Activated CD4-positive, alpha-beta T cell treated with anti-CD3 and anti-CD28 coated beads, Interleukin-2, Interleukin-6, amounts not matched to agents 100 ng/mL and 50 ng/mL, durations not matched to agents 16 hours and 8 hours (primary cell): ENCODE measurements around the gene PTPRCAP.
"Not testable (repeated sequence)": the region's sequence is repeated elsewhere in the genome, so short reads cannot be mapped to it uniquely, and the experiment has no call there.

Source experiments
- DNase-seq: peaks from one replicate; pipeline ENCODE4 v3.0.0-alpha.2; 2020

PTPRCAP gene, protein sequence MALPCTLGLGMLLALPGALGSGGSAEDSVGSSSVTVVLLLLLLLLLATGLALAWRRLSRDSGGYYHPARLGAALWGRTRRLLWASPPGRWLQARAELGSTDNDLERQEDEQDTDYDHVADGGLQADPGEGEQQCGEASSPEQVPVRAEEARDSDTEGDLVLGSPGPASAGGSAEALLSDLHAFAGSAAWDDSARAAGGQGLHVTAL

GRCh38 chr11:67437082-67437808, at the start of gene PTPRCAP:
PTPRCAP (minus strand) TSS chr11:67437682; CDS start chr11:67437619, 63 bp downstream.
- DNase-seq: peak; percentile 84

- peak; percentile 76 for DNase-seq
These were observed 49.2 kb upstream of the PTPRCAP start for GRCh38 chr11:67486481-67487195.

- peak; percentile 86 for DNase-seq
These were observed 48.4 kb upstream of the PTPRCAP start for GRCh38 chr11:67485873-67486361.

- DNase-seq: peak; percentile 90
These were observed 47.4 kb upstream of the PTPRCAP start for GRCh38 chr11:67484847-67485311.

DNA sequence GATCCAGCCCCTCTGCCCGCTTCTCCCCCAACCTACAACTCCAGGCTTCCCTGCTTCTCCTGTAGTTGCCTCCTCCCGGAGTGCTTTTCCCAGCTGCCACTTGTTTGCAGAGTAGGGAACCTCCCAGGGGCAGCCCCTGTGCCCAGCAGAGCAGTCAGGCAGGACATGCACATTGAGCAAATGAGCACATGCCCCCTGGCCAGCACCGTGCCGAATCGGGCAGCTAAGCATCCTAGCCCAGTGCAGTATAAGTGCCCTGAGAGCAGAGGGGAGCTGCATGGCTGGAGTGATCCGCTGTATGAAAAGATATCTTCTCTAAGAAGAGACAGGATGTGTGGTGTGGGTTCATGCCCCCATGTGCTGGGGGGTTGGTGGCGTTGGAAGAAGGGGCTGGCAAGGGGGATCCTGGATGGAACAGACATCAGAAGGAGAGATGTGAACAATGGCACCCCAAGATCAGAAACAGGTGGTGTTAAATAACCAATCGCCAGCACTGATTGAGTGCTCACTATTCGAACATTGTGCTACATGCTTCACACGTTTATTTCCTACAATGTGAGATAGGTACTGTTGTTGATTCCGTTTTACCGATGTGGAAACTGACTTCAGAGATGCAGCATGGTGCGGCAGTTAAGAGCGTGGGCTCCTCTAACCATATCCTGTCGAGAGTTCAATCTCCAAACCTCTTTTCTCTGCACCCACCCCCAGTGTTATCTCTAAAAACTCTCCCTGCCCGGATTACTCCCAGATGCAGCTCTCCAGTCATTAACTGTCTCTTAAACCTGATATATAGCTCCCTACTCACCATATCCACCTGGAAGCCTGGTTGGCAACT, 46.6 kb upstream of the PTPRCAP start:
- DNase-seq: peak; percentile 73

GRCh38 chr11:67482827-67483798, 45.6 kb upstream of the PTPRCAP start, which contains the start of gene AIP:
AIP (plus strand) TSS chr11:67483026; CDS start chr11:67483159, 133 bp downstream.
- DNase-seq: peak; percentile 99

- DNase-seq: no peak
These were observed 44.9 kb upstream of the PTPRCAP start for GRCh38 chr11:67482275-67482826.

DNA sequence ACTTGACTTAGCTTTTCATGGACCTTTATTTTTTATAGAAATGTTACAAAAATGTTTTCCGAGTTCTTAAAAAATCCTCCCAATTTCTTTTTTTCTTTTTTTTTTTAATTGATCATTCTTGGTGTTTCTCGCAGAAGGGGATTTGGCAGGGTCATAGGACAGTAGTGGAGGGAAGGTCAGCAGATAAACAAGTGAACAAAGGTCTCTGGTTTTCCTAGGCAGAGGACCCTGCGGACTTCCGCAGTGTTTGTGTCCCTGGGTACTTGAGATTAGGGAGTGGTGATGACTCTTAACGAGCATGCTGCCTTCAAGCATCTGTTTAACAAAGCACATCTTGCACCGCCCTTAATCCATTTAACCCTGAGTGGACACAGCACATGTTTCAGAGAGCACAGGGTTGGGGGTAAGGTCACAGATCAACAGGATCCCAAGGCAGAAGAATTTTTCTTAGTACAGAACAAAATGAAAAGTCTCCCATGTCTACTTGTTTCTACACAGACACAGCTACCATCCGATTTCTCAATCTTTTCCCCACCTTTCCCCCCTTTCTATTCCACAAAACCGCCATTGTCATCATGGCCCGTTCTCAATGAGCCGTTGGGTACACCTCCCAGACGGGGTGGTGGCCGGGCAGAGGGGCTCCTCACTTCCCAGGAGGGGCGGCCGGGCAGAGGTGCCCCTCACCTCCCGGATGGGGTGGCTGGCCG, 40.0 kb upstream of the PTPRCAP start:
- DNase-seq: not testable (repeated sequence)

- not testable (repeated sequence) for DNase-seq
These were observed 39.2 kb upstream of the PTPRCAP start for GRCh38 chr11:67476692-67477091.

GRCh38 chr11:67472882-67473281, 35.4 kb upstream of the PTPRCAP start:
- DNase-seq: no peak

DNA sequence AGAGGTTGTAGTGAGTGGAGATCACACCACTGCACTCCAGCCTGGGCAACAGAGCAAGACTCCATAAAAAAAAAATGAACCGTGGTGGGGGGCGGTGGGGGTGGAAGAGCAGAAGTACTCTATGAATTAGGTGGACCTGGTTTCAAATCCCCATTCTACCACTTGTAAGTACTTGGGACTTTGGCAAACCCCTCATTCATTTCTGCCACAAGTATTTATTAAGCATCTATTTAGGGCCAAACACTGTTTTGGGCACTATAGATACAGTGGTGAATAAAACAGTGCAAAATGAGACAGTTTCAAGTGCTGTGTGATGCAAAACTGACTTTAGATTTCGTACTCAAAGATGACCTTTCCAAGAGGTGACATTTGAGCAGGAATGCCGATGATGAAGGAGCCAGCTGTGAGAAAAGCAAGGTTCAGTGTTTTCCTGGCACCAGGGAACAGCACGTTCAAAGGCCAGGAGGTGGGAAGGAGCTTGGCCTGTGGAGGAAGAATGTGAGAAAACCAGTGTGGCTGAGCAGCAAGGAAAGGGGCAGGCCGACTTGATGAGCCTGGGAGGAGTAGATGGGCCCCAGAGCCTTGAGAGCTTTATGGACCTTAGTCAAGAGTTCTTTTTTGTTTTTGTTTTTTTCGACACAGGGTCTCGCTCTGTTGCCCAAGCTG, 33.0 kb upstream of the PTPRCAP start:
- no peak for DNase-seq

- DNase-seq: no peak
These were observed 32.0 kb upstream of the PTPRCAP start for GRCh38 chr11:67469508-67469811.

DNA sequence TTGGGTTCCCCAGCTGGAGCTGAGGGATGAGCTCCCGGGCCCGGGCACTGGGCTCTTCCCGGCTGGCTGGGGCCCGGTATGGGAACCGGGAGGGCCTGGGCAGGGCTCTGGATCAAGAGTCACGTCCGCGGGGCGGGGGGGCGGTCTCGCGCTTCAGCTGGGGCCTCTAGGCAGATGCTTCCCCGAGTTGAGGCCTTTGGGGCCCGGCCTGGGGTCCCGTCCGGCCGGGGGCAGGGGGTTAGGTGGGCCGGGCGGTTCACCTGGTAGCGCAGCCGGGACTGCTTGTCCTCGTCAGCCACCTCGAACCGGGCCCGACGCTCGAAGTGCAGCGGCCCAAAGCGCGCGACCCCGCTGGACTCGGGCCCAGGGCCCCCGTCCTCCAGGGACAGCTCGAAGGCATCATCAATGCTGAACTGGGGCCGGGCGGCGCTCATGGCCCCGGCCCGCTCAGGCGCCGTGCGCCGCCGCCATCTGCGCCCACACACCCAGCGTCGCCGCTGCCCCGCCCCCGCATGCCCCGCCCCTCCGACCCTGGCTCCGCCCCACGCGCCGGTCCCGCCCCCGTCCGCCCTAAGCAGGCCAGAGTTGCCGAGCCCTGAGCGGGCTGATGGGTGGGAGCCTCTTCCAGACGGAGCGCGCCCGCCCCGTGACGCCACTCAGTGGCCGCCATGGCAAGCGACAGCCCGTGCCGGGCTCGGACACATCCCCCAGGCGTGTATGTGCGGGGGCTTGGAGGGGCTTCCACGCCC, 31.5 kb upstream of the PTPRCAP start, which contains the start of gene TMEM134:
Gene TMEM134 (minus strand): TSS at position 493 of the 749 bp plus-strand sequence. CDS start 59 bp downstream, at position 434.
- DNase-seq: peak; percentile 96

DNA sequence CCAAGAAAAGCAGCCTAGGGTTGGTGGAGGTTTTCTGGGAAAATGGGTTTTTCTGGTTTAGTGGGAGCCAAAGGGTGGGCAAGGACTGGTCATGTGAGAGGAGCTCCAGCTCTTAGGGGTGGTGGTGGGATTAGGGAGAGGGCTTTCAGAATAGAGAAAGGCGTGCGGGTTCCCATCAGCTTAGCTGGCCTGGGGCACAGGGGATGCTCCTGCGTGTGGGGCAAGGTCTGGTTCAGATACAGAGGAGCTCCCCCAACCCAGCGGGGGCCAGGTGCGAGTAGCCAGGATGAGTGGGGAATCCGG, 30.9 kb upstream of the PTPRCAP start:
- no peak for DNase-seq

DNA sequence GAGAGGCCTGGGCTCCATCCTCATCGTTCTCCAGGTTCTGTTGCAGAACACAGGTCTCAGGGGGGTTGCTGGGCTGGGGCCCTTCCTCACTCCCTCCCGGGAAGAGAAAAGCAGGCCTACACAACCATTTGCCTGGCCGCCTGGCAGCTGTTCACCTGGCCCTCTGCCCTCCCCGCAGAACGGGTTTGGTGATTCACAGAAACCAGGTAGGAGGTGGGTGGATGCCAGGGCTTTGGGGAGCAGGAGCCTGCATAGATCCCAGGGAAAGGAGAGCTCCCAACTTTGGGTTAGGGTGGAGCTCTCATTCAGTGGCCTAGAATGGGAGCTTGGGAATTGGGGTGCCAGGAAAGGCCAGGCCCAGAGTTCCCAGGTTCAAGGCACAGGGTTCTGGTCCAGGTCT, 30.6 kb upstream of the PTPRCAP start:
- no peak for DNase-seq

GRCh38 chr11:67466962-67467771, 29.7 kb upstream of the PTPRCAP start:
- no peak for DNase-seq

- DNase-seq: no peak
These were observed 28.9 kb upstream of the PTPRCAP start for GRCh38 chr11:67466367-67466766.

- DNase-seq: not testable (repeated sequence)
These were observed 28.0 kb upstream of the PTPRCAP start for GRCh38 chr11:67465530-67465929.
